HepG2 (cell line): ENCODE results near the gene CCL17. TPM values are rescaled to one million over a fixed set of nuclear protein-coding genes. Genes with fewer than 3 reads are reported as not detected.
"Not testable (repeated sequence)": the region's sequence is repeated elsewhere in the genome, so short reads cannot be mapped to it uniquely, and the experiment has no call there.

ENCODE experiments used
- ATAC-seq: fragments of 200-7000 bp; cut with Tn5 transposase; 3 replicates; pipeline ENCODE4 v1.9.1; 2020; ENCODE audit warnings: mild to moderate bottlenecking, moderate library complexity
- BruUV-seq: library from RNA; stranded (reverse); fragments of 400-500 nt; replicated peaks from 2 replicates; lab custom pipeline; 2021; lab: Mats Ljungman, UMichigan
- CTCF ChIA-PET: fragments of 300-600 bp; formaldehyde crosslinking; extraction: SDS; loops from one replicate; lab custom pipeline; 2021; ENCODE audit warnings: low total read pairs, inconsistent platforms, low intra/inter-chr PET ratio; lab: Yijun Ruan, JAX
- POLR2A ChIA-PET: fragments of 350-600 bp; sonication (Branson Sonifier 250); formaldehyde crosslinking; loops from one replicate; lab custom pipeline; 2020; ENCODE audit warnings: antibody characterized with exemption, inconsistent platforms; lab: Yijun Ruan, JAX
- DNase-seq: peaks from one replicate; pipeline ENCODE4 v3.0.0-alpha.2; 2015; ENCODE audit warnings: low spot score
- FAIRE-seq: peaks from 3 replicates; lab custom pipeline; 2011; peaks lifted over from hg19 to GRCh38; lab: Jason Lieb, UNC
- H2AFZ ChIP-seq: one replicate; pipeline ENCODE4 v1.6.1; 2011; ENCODE audit warnings: low read length, inconsistent platforms
- H3K27ac ChIP-seq: fragments of 300-600 bp; 3 replicates; pipeline ENCODE4 v1.8.0; 2011; ENCODE audit warnings: mixed run types, mild to moderate bottlenecking, mixed read lengths, low read length, inconsistent platforms; ENCODE audit not compliant: insufficient read depth; ENCODE audit errors: extremely low read length
- H3K27me3 ChIP-seq, 2 experiments: fragments of 200-600 bp in 1 of 2; 2 replicates in 1 of 2; 3 replicates in 1 of 2; pipeline versions ENCODE4 v1.6.0 to v1.8.0; 2011; ENCODE audit warnings: low read length in 2 of 2, mild to moderate bottlenecking in 2 of 2, moderate library complexity in 2 of 2, inconsistent platforms in 1 of 2; ENCODE audit not compliant: insufficient read depth in 2 of 2, control insufficient read depth in 1 of 2
- H3K36me3 ChIP-seq, 2 experiments: fragments of 200-600 bp in 1 of 2; replicated peaks in 1 of 2; 2 replicates in 1 of 2; 3 replicates in 1 of 2; pipeline versions ENCODE4 v1.5.1 to v1.8.0; 2011; ENCODE audit warnings: low read length in 2 of 2, inconsistent platforms in 1 of 2; ENCODE audit not compliant: insufficient read depth in 2 of 2, control insufficient read depth in 1 of 2
- H3K4me1 ChIP-seq: 2 replicates; pipeline ENCODE4 v1.5.1; 2012; ENCODE audit warnings: low read length, inconsistent platforms; ENCODE audit not compliant: insufficient read depth
- H3K4me2 ChIP-seq: 2 replicates; pipeline ENCODE4 v1.6.0; 2011; ENCODE audit warnings: low read depth, low read length, inconsistent platforms
- H3K4me3 ChIP-seq, 3 experiments: fragments of 200-600 bp in 1 of 3; sonication (generic), shearing (Covaris generic) in 1 of 3; replicated peaks in 1 of 3; 2 replicates each; pipeline ENCODE4 v1.5.1; 2011 to 2016; ENCODE audit warnings: low read length in 3 of 3, inconsistent platforms in 2 of 3, low read depth in 2 of 3, mild to moderate bottlenecking in 2 of 3, control low read depth in 1 of 3, mixed read lengths in 1 of 3; ENCODE audit not compliant: insufficient read depth in 1 of 3
- H3K79me2 ChIP-seq: one replicate; pipeline ENCODE4 v1.6.1; 2011; ENCODE audit warnings: low read length, inconsistent platforms; ENCODE audit not compliant: insufficient read depth
- H3K9ac ChIP-seq: 2 replicates; pipeline ENCODE4 v1.6.0; 2011; ENCODE audit warnings: mild to moderate bottlenecking, low read depth, low read length, inconsistent platforms; ENCODE audit not compliant: insufficient read depth
- H3K9me3 ChIP-seq: 2 replicates; pipeline ENCODE4 v1.5.1; 2012; ENCODE audit warnings: mild to moderate bottlenecking, low read length
- H4K20me1 ChIP-seq: 2 replicates; pipeline ENCODE4 v1.6.0; 2011; ENCODE audit warnings: inconsistent platforms, mild to moderate bottlenecking, low read length, moderate library complexity; ENCODE audit not compliant: insufficient read depth
- FOXP1 ChIP-seq, 2 experiments: fragments of 450-650 bp in 1 of 2; IDR thresholded peaks; 2 replicates each; pipeline ENCODE4 v1.6.1; 2017 to 2018; ENCODE audit warnings: antibody characterized with exemption in 1 of 2
- GATAD2A ChIP-seq: IDR thresholded peaks from 2 replicates; pipeline ENCODE4 v1.6.1; 2016
- KLF6 ChIP-seq: IDR thresholded peaks from 2 replicates; pipeline ENCODE4 v1.8.0; 2016; ENCODE audit warnings: missing biosample characterization, missing genetic modification reagents
- NCOR1 ChIP-seq: fragments of 200-600 bp; sonication (generic); IDR thresholded peaks from 2 replicates; pipeline ENCODE4 v1.7.0; 2017; ENCODE audit warnings: antibody characterized with exemption, low read length, borderline replicate concordance
- SMYD3 ChIP-seq: sonication (generic); formaldehyde crosslinking; IDR thresholded peaks from 2 replicates; pipeline ENCODE4 v1.8.1; 2023; ENCODE audit warnings: mild to moderate bottlenecking, missing genetic modification reagents
- SP140L ChIP-seq: sonication (generic); formaldehyde crosslinking; IDR thresholded peaks from 2 replicates; pipeline ENCODE4 v1.4.0; 2020; ENCODE audit warnings: missing genetic modification reagents, borderline replicate concordance
- ZNF230 ChIP-seq: sonication (generic); formaldehyde crosslinking; IDR thresholded peaks from 2 replicates; pipeline ENCODE4 v1.4.0; 2020; ENCODE audit warnings: mild to moderate bottlenecking, missing genetic modification reagents
- ZNF253 ChIP-seq: sonication (generic); formaldehyde crosslinking; IDR thresholded peaks from 2 replicates; pipeline ENCODE4 v1.8.0; 2022; ENCODE audit warnings: mild to moderate bottlenecking, missing genetic modification reagents, borderline replicate concordance
- ZNF382 ChIP-seq: sonication (generic); formaldehyde crosslinking; IDR thresholded peaks from 2 replicates; pipeline ENCODE4 v1.5.0; 2020; ENCODE audit warnings: missing genetic modification reagents, mild to moderate bottlenecking, borderline replicate concordance
- ZNF484 ChIP-seq: sonication (generic); formaldehyde crosslinking; IDR thresholded peaks from 2 replicates; pipeline ENCODE4 v1.5.1; 2020; ENCODE audit warnings: mild to moderate bottlenecking, low read depth, missing genetic modification reagents, borderline replicate concordance
- ZNF556 ChIP-seq: sonication (generic); formaldehyde crosslinking; IDR thresholded peaks from 2 replicates; pipeline ENCODE4 v1.4.0; 2020; ENCODE audit warnings: mild to moderate bottlenecking, missing genetic modification reagents, borderline replicate concordance
- WGBS: methylation state at CpG from one replicate; pipeline ENCODE4 v1.1.6; 2017; ENCODE audit warnings: low lambda C conversion rate; 5-methylcytosine and 5-hydroxymethylcytosine counted together
- in situ Hi-C: cut with HindIII; loops from 2 replicates; pipeline ENCODE4 v1.10.0; 2017; ENCODE audit warnings: low pct_unique_long_range_greater_than_20kb; ENCODE audit not compliant: extremely low pct_ligation_motif_present
- intact Hi-C: fragments of 100-400 bp; cut with micrococcal nuclease; formaldehyde crosslinking; loops from one replicate; pipeline ENCODE4 v1.10.0; 2022; ENCODE audit not compliant: unreplicated experiment
- polyA plus RNA-seq, 8 experiments: library from polyadenylated mRNA; depleted of rRNA in 3 of 8; stranded (reverse) in 7 of 8; unstranded in 1 of 8; fragments of >200 nt; fragmentation: Illumina TruSeq in 4 of 8; extraction: Trizol in 4 of 8; gene quantifications; 2 replicates each; pipeline versions ENCODE4 v1.2.1 to v1.2.3, GENCODE V29; 2011 to 2016; ENCODE audit warnings: low read depth in 4 of 8, missing spikeins in 1 of 8, mixed read lengths in 1 of 8; ENCODE audit not compliant: insufficient read depth in 1 of 8
- total RNA-seq, 5 experiments: library from RNA; depleted of rRNA; stranded (reverse); fragments of >200 nt; fragmentation: Illumina TruSeq; extraction: Trizol; gene quantifications; 2 replicates each; pipeline ENCODE4 v1.2.3, GENCODE V29; 2016; ENCODE audit warnings: low read depth in 1 of 5
- TF ChIP-seq, protein P1 (sequence below): conservative IDR thresholded peaks from 2 replicates; pipeline ENCODE4 v1.6.1; 2018; ENCODE audit warnings: missing genetic modification reagents

Gene CCL17
- total and polyA plus RNA-seq, 2 of the 13 experiments (the other 11 are each of a cell fraction or from before 2014, with no cell fraction given) = not detected

DNA sequence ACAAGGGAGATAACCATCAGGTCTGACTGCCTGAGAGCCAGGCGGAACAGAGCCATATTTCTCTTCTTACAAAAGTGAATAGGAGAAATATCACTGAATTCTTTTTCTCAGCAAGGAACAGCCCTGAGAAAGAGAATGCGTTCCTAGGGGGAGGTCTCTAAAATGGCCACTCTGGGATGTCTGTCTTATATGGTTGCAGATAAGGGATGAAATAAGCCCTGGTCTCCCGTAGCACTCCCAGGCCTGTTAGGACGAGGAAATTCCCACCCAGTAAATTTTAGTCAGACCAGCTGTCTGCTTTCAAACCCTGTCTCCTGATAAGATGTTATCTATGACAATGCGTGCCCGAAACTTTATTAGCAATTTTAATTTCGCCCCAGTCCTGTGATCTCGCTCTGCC lies 35.4 kb downstream of the CCL17 start:
- not testable (repeated sequence) for FAIRE-seq
- 97% methylated on average over 8 of the region's 8 CpGs for WGBS

DNA sequence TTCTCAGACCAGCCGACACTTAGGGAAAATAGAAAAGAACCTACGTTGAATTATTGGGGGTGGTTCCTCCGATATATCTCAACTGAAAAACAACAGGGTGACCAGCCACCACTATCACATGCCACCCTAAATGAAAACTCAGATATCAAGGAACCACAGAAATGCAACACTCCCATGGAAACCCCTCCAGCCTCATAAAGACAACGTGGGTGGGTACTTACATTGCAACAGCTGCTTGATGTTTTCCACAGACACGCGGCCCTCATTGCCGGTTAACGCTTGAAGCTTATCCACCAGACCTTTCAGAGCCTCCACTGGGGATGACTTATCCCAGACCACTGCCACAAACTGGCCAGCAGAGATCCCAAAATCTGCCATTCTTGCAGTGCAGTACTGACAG lies 36.0 kb downstream of the CCL17 start:
- BruUV-seq, intact Hi-C loops, H2AFZ ChIP-seq, DNase-seq, H3K27ac ChIP-seq, H3K4me2 ChIP-seq, H3K9ac ChIP-seq, H3K79me2 ChIP-seq, H3K4me3 ChIP-seq, H3K27me3 ChIP-seq, H3K9me3 ChIP-seq, CTCF ChIA-PET, H4K20me1 ChIP-seq, POLR2A ChIA-PET, in situ Hi-C loops, FAIRE-seq, ATAC-seq: not testable (repeated sequence)
- 94% methylated on average over 8 of the region's 8 CpGs for WGBS
- Histone ChIP-seq H3K36me3 (peaks cover 12 to 23% of the 10 kb centered on the region in 2 experiments), H3K4me1 (peaks cover 22% of the 10 kb centered on the region)

More for the DNA sequence above, 35.4 kb downstream of the CCL17 start:
- H3K9ac ChIP-seq, intact Hi-C loops, H3K27ac ChIP-seq, ATAC-seq, H3K4me3 ChIP-seq, H3K79me2 ChIP-seq, H3K4me2 ChIP-seq, CTCF ChIA-PET, H3K9me3 ChIP-seq, H2AFZ ChIP-seq, DNase-seq, H3K27me3 ChIP-seq, POLR2A ChIA-PET, BruUV-seq, in situ Hi-C loops, H4K20me1 ChIP-seq: not testable (repeated sequence)
- Histone ChIP-seq H3K36me3 (peaks cover 16 to 27% of the 10 kb centered on the region in 2 experiments), H3K4me1 (peaks cover 16% of the 10 kb centered on the region)

DNA sequence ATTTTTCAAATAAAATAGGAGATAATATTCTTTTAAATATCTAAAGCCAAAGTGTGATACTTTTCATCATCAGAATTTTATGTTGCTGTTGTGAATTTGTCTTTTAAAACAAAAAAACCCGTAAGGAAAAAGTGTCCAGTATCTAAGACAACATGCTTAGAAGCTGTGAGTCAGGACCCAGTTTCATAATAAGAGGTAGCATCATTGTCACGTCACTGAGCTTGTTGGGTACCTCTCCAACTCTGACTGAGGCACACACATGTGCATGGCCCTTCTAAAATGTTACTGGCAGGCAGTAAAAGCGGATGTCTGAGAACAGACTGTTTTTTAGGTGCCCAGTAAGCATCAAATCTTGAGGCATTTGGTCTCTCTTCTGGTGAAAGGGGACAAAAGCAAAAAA lies 40.1 kb downstream of the CCL17 start:
- ChIA-PET CTCF (no interaction called here), POLR2A (interaction anchor here (0.6 to 1.1 kb wide), 4 partner anchors 18 to 116 kb away, joined by 3 read pairs; partner anchors contain the start of genes CX3CL1 and POLR2C)
- no TSS peak for BruUV-seq

More for the DNA sequence above, 40.1 kb downstream of the CCL17 start:
- peaks cover 4% of the 10 kb centered on the region in 2 experiments; a peak in 4 of 5 replicates for H3K36me3 ChIP-seq
- no peaks in the 10 kb centered on the region for H3K9me3 ChIP-seq
- no peaks in the 10 kb centered on the region for H4K20me1 ChIP-seq
- no peak for DNase-seq
- TF ChIP-seq KLF6 (CRISPR knock-in tag) (no peak), ZNF484 (CRISPR knock-in tag) (no peak), ZNF382 (no peak), ZNF556 (CRISPR knock-in tag) (no peak), NCOR1 (no peak), ZNF230 (CRISPR knock-in tag) (no peak), ZNF253 (CRISPR knock-in tag) (no peak), SMYD3 (no peak), FOXP1 (IDR thresholded peaks at IDR 0.05) (no peak), FOXP1 (CRISPR knock-in tag; IDR thresholded peaks at IDR 0.05) (no peak), GATAD2A (CRISPR knock-in tag) (no peak), SP140L (no peak)
- TF ChIP-seq, protein P1, sequence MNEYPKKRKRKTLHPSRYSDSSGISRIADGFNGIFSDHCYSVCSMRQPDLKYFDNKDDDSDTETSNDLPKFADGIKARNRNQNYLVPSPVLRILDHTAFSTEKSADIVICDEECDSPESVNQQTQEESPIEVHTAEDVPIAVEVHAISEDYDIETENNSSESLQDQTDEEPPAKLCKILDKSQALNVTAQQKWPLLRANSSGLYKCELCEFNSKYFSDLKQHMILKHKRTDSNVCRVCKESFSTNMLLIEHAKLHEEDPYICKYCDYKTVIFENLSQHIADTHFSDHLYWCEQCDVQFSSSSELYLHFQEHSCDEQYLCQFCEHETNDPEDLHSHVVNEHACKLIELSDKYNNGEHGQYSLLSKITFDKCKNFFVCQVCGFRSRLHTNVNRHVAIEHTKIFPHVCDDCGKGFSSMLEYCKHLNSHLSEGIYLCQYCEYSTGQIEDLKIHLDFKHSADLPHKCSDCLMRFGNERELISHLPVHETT (CRISPR knock-in tag) = no peak
- peaks cover 24% of the 10 kb centered on the region for H3K79me2 ChIP-seq
- H3K27me3 ChIP-seq = no peaks in the 10 kb centered on the region; a peak in 1 of 5 replicates
- H3K4me2 ChIP-seq = no peak overlapping the region
- in situ Hi-C loops (no loop called here), intact Hi-C loops (no loop called here)
- 88% methylated on average over 3 of the region's 3 CpGs for whole genome bisulfite sequencing
- no peak for ATAC-seq
- no peak overlapping the region for H3K9ac ChIP-seq
- H2AFZ ChIP-seq = no peak overlapping the region
- no peak overlapping the region for H3K27ac ChIP-seq
- H3K4me1 ChIP-seq = peaks cover 46% of the 10 kb centered on the region
- H3K4me3 ChIP-seq = no peak overlapping the region
- FAIRE-seq = no peak
